Panc1 (cell line): ENCODE data around the gene AKAP7. TPM values are rescaled to one million over a fixed set of nuclear protein-coding genes. Genes with fewer than 3 reads are reported as not detected.
A peak's percentile ranks its signal among the peaks of the same experiment; 100 is the strongest.

Source experiments
- ATAC-seq: fragments of 200-7000 bp; cut with Tn5 transposase; 2 replicates; pipeline ENCODE4 v1.9.1; 2020; ENCODE audit warnings: mild to moderate bottlenecking, moderate library complexity
- BruUV-seq: library from RNA; stranded (reverse); fragments of 400-500 nt; replicated peaks from 2 replicates; lab custom pipeline; 2021; lab: Mats Ljungman, UMichigan
- CTCF ChIA-PET: fragments of 300-600 bp; sonication (Branson Sonifier 250); formaldehyde crosslinking; loops from one replicate; lab custom pipeline; 2022; ENCODE audit warnings: antibody characterized with exemption; lab: Charles Lee
- POLR2A ChIA-PET: fragments of 300-600 bp; sonication (Branson Sonifier 250); formaldehyde crosslinking; loops from one replicate; lab custom pipeline; 2022; ENCODE audit warnings: antibody characterized with exemption; lab: Charles Lee
- DNase-seq: peaks from one replicate; pipeline ENCODE4 v3.0.0-alpha.2; 2010; ENCODE audit warnings: low read depth, low spot score
- H3K27ac ChIP-seq: 2 replicates; pipeline ENCODE4 v1.5.1; 2011; ENCODE audit warnings: mild to moderate bottlenecking, low read length, inconsistent platforms
- H3K27me3 ChIP-seq: fragments of 200-500 bp; sonication (Bioruptor generic); 2 replicates; pipeline ENCODE4 v1.6.0; 2014; ENCODE audit warnings: low read length, inconsistent platforms; ENCODE audit not compliant: control insufficient read depth, insufficient read depth
- H3K36me3 ChIP-seq: fragments of 200-500 bp; sonication (Bioruptor generic); 2 replicates; pipeline ENCODE4 v1.5.1; 2014; ENCODE audit warnings: inconsistent platforms, mild to moderate bottlenecking, low read length, moderate library complexity; ENCODE audit not compliant: control insufficient read depth, insufficient read depth
- H3K4me1 ChIP-seq: 2 replicates; pipeline ENCODE4 v1.5.1; 2011; ENCODE audit warnings: inconsistent platforms, mild to moderate bottlenecking, low read length, moderate library complexity; ENCODE audit not compliant: control insufficient read depth, insufficient read depth
- H3K4me3 ChIP-seq, 2 experiments: 2 replicates each; pipeline ENCODE4 v1.5.1; 2011 to 2012; ENCODE audit warnings: low read depth in 2 of 2, low read length in 2 of 2, mild to moderate bottlenecking in 2 of 2, inconsistent platforms in 1 of 2, moderate library complexity in 1 of 2
- H3K9me3 ChIP-seq: fragments of 200-500 bp; sonication (Bioruptor generic); 2 replicates; pipeline ENCODE4 v1.5.1; 2014; ENCODE audit warnings: low read depth, mild to moderate bottlenecking, inconsistent platforms, low read length, moderate library complexity; ENCODE audit not compliant: control insufficient read depth, insufficient read depth
- POLR2AphosphoS5 ChIP-seq: IDR thresholded peaks from 2 replicates; pipeline ENCODE4 v1.6.1; 2012; ENCODE audit warnings: mild to moderate bottlenecking, low read depth, low read length, moderate library complexity
- REST ChIP-seq, 2 experiments: IDR thresholded peaks; 2 replicates each; pipeline ENCODE4 v1.6.1; 2011 to 2012; ENCODE audit warnings: low read depth in 2 of 2, control low read depth in 1 of 2, low read length in 1 of 2, mild to moderate bottlenecking in 1 of 2, moderate library complexity in 1 of 2; ENCODE audit not compliant: insufficient read depth in 1 of 2
- SIN3A ChIP-seq: IDR thresholded peaks from 2 replicates; pipeline ENCODE4 v1.6.1; 2012; ENCODE audit warnings: low read depth, mild to moderate bottlenecking, low read length, moderate library complexity, borderline replicate concordance; ENCODE audit not compliant: insufficient read depth
- TCF7L2 ChIP-seq: IDR thresholded peaks from 2 replicates; pipeline ENCODE4 v1.6.1; 2011; ENCODE audit warnings: mild to moderate bottlenecking, low read depth, low read length, inconsistent platforms
- in situ Hi-C: cut with HindIII; loops from 2 replicates; pipeline ENCODE4 v1.10.0; 2016; ENCODE audit warnings: low sequenced_read_pairs, low pct_unique_long_range_greater_than_20kb
- intact Hi-C: fragments of 100-400 bp; cut with micrococcal nuclease; formaldehyde crosslinking; loops from one replicate; pipeline ENCODE4 v1.10.0; 2022; ENCODE audit not compliant: unreplicated experiment
- total RNA-seq: library from RNA; stranded (reverse); gene quantifications from one replicate; pipeline ENCODE4 v1.2.1, GENCODE V29; 2021; ENCODE audit not compliant: unreplicated experiment
- TF ChIP-seq, protein P1 (sequence below): fragments of 450-650 bp; IDR thresholded peaks from 2 replicates; pipeline ENCODE4 v1.5.1; 2017; ENCODE audit warnings: mild to moderate bottlenecking

Gene AKAP7
- total RNA-seq, 1 experiment from 2014 or later = 3.2 TPM

DNA sequence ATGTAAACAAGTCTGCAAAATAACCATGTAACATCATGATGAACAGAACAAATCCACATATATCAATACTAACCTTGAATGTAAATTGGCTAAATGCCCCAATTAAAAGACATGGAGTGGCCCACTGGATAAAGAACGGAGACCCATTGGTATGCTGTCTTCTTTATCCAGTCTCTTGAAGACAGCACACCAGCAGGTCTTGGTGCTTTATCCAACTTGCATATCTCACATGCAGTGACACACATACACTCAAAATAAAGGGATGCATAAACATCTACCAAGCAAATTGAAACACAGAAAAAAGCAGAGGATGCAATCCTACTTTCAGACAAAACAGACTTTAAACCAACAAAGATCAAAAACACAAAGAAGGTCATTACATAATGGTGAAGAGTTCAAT lies 41.9 kb upstream of the AKAP7 start:
- DNase-seq = no peak
- ATAC-seq = no peak
- in situ Hi-C loops = no loop called here

GRCh38 chr6:131096786-131097185 lies 38.5 kb upstream of the AKAP7 start:
- Histone ChIP-seq H3K4me3 (no peak overlapping the region), H3K9me3 (no peaks in the 10 kb centered on the region), H3K27ac (no peak overlapping the region), H3K36me3 (no peaks in the 10 kb centered on the region), H3K4me1 (no peaks in the 10 kb centered on the region), H3K27me3 (no peaks in the 10 kb centered on the region)
- ATAC-seq (no peak), DNase-seq (no peak)
- CTCF ChIA-PET = no interaction called here
- no peak for TF ChIP-seq TCF7L2
- BruUV-seq = no TSS peak
- in situ Hi-C loops (no loop called here), intact Hi-C loops (no loop called here)
- POLR2A ChIA-PET = no interaction called here

More for the DNA sequence above, 41.9 kb upstream of the AKAP7 start:
- H3K9me3 ChIP-seq = no peaks in the 10 kb centered on the region
- intact Hi-C loops = no loop called here
- no peaks in the 10 kb centered on the region for H3K27me3 ChIP-seq
- no TSS peak for BruUV-seq
- H3K4me3 ChIP-seq = no peak overlapping the region
- H3K4me1 ChIP-seq = no peaks in the 10 kb centered on the region
- TF ChIP-seq, protein P1, sequence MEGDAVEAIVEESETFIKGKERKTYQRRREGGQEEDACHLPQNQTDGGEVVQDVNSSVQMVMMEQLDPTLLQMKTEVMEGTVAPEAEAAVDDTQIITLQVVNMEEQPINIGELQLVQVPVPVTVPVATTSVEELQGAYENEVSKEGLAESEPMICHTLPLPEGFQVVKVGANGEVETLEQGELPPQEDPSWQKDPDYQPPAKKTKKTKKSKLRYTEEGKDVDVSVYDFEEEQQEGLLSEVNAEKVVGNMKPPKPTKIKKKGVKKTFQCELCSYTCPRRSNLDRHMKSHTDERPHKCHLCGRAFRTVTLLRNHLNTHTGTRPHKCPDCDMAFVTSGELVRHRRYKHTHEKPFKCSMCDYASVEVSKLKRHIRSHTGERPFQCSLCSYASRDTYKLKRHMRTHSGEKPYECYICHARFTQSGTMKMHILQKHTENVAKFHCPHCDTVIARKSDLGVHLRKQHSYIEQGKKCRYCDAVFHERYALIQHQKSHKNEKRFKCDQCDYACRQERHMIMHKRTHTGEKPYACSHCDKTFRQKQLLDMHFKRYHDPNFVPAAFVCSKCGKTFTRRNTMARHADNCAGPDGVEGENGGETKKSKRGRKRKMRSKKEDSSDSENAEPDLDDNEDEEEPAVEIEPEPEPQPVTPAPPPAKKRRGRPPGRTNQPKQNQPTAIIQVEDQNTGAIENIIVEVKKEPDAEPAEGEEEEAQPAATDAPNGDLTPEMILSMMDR = no peak
- no peak for TF ChIP-seq REST (IDR thresholded peaks at IDR 0.05; ENCODE audit: insufficient read depth in 1 of 2, low read depth in 2 of 2, low read length in 1 of 2)
- TF ChIP-seq TCF7L2 = no peak
- no peak for TF ChIP-seq POLR2AphosphoS5
- TF ChIP-seq SIN3A = no peak
- ChIA-PET POLR2A (no interaction called here), CTCF (no interaction called here)
- no peaks in the 10 kb centered on the region for H3K36me3 ChIP-seq
- no peak overlapping the region for H3K27ac ChIP-seq

DNA sequence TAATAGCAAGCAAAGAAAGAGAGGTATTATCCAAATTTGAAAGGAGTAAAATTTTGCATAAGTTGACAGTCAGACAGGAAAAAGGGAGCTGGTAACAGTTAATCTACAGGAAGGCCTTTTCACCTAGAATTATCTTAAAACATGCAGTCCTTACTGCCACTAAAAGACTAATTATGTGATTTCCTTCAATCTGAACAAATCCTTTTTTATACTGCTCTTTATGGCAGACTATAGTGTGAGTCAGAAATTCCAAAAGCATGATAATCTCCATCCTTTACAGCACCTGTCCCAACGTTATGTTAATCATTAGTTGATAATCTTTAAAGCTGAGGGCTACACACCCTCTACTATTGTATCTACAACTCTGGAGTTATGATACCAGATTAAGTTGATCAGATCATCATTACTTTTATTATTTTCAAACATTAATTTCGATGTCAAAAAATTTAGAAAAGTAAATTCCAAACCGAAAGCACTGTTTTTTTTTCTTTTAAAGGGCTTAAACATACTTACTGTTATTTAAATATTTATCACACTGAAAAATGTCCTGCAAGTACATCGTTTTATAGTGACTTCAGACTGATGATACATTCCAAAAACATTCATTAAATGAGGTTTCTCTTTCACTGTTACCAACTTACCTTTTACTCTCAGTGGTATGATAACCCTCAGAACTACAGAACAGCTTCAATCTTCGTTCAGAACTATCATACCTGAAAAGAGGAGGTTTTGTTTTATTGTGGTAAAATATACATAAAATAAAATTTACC lies 33.2 kb upstream of the AKAP7 start:
- intact Hi-C loops (no loop called here), in situ Hi-C loops (no loop called here)
- TF ChIP-seq TCF7L2 (no peak), REST (IDR thresholded peaks at IDR 0.05; ENCODE audit: insufficient read depth in 1 of 2, low read depth in 2 of 2, low read length in 1 of 2) (no peak), POLR2AphosphoS5 (no peak), SIN3A (no peak)
- TF ChIP-seq, protein P1 = no peak
- ChIA-PET POLR2A (no interaction called here), CTCF (interaction anchor here (0.7 kb wide), 1 partner anchor 41 kb away, joined by 6 read pairs; no protein-coding TSS in a partner anchor)
- no peaks in the 10 kb centered on the region for H3K27me3 ChIP-seq
- no peaks in the 10 kb centered on the region for H3K36me3 ChIP-seq
- no peak overlapping the region for H3K4me3 ChIP-seq
- H3K27ac ChIP-seq = peak overlapping the region; percentile 41; the same call in 1 of the 2 replicates
- no TSS peak for BruUV-seq
- no peaks in the 10 kb centered on the region for H3K9me3 ChIP-seq
- DNase-seq (no peak), ATAC-seq (no peak)
- no peaks in the 10 kb centered on the region for H3K4me1 ChIP-seq
